ENCODE data around the gene RERE.

GRCh38 chr1:8790987-8791386, 26.5 kb downstream of the RERE start:
- no peak for TF ChIP-seq CTCF (IDR thresholded peaks at IDR 0.05)
- TF ChIP-seq POLR2A (IDR thresholded peaks at IDR 0.05) = no peak

Data from heart left ventricle (tissue), 13 donors.